GM23338 (cell line): ENCODE results near the gene NGB. TPM values are rescaled to one million over a fixed set of nuclear protein-coding genes. Genes with fewer than 3 reads are reported as not detected.

ENCODE experiments used
- ATAC-seq: fragments of 200-7000 bp; cut with Tn5 transposase; 3 replicates; pipeline ENCODE4 v1.9.1; 2020
- DNase-seq: peaks from one replicate; pipeline ENCODE4 v3.0.0-alpha.2; 2015; ENCODE audit warnings: low spot score
- H2AFZ ChIP-seq: fragments of 200-600 bp; sonication (generic); 2 replicates; pipeline ENCODE4 v1.8.0; 2016; ENCODE audit warnings: antibody characterized with exemption, mild to moderate bottlenecking, moderate library complexity
- H3F3A ChIP-seq: fragments of 200-600 bp; sonication (generic); replicated peaks from 2 replicates; pipeline ENCODE4 v1.8.0; 2017; ENCODE audit warnings: antibody characterized with exemption, mixed run types, low read depth
- H3K27ac ChIP-seq: fragments of 200-600 bp; sonication (generic); 2 replicates; pipeline ENCODE4 v1.6.1; 2016; ENCODE audit warnings: low read depth
- H3K27me3 ChIP-seq: fragments of 200-600 bp; sonication (generic); 2 replicates; pipeline ENCODE4 v1.8.0; 2016; ENCODE audit warnings: mild to moderate bottlenecking, mixed run types, moderate library complexity; ENCODE audit not compliant: insufficient read depth
- H3K36me3 ChIP-seq: fragments of 200-600 bp; sonication (generic); 2 replicates; pipeline ENCODE4 v1.8.0; 2016; ENCODE audit warnings: mild to moderate bottlenecking; ENCODE audit not compliant: insufficient read depth
- H3K4me1 ChIP-seq: fragments of 200-600 bp; sonication (generic); 2 replicates; pipeline ENCODE4 v1.8.0; 2016; ENCODE audit warnings: mild to moderate bottlenecking, moderate library complexity; ENCODE audit not compliant: insufficient read depth
- H3K4me2 ChIP-seq: fragments of 200-600 bp; sonication (generic); 2 replicates; pipeline ENCODE4 v1.7.1; 2017; ENCODE audit warnings: mixed run types
- H3K4me3 ChIP-seq: fragments of 200-600 bp; sonication (generic); 2 replicates; pipeline ENCODE4 v1.6.1; 2016; ENCODE audit warnings: mixed run types
- H3K79me2 ChIP-seq: fragments of 200-600 bp; sonication (generic); replicated peaks from 2 replicates; pipeline ENCODE4 v1.8.0; 2017; ENCODE audit warnings: mild to moderate bottlenecking; ENCODE audit not compliant: insufficient read depth
- H3K9me2 ChIP-seq: fragments of 200-600 bp; sonication (generic); 2 replicates; pipeline ENCODE4 v1.8.0; 2017; ENCODE audit not compliant: insufficient read depth
- H4K20me1 ChIP-seq: fragments of 200-600 bp; sonication (generic); replicated peaks from 2 replicates; pipeline ENCODE4 v1.8.0; 2017; ENCODE audit warnings: mild to moderate bottlenecking; ENCODE audit not compliant: insufficient read depth
- H3K27ac Mint-ChIP-seq: 2 replicates; pipeline ENCODE4 v1.8.0; 2020; ENCODE audit warnings: inconsistent platforms, mild to moderate bottlenecking, moderate library complexity, mixed read lengths
- H3K27me3 Mint-ChIP-seq: 3 replicates; pipeline ENCODE4 v1.8.0; 2022; ENCODE audit warnings: low read depth, mild to moderate bottlenecking, moderate library complexity, mixed read lengths, inconsistent platforms; ENCODE audit not compliant: insufficient read depth, poor library complexity
- H3K36me3 Mint-ChIP-seq: 3 replicates; pipeline ENCODE4 v1.8.0; 2021; ENCODE audit warnings: low read depth, mild to moderate bottlenecking, inconsistent platforms, moderate library complexity, mixed read lengths
- H3K4me1 Mint-ChIP-seq: 3 replicates; pipeline ENCODE4 v1.8.0; 2020; ENCODE audit warnings: mild to moderate bottlenecking, inconsistent platforms, mixed read lengths
- H3K4me3 Mint-ChIP-seq: 3 replicates; pipeline ENCODE4 v1.8.0; 2021; ENCODE audit warnings: moderate library complexity, mild to moderate bottlenecking, inconsistent platforms, mixed read lengths
- H3K9me3 Mint-ChIP-seq: 3 replicates; pipeline ENCODE4 v1.8.0; 2020; ENCODE audit warnings: moderate library complexity, mild to moderate bottlenecking, inconsistent platforms, mixed read lengths
- CREB1 ChIP-seq: fragments of 250-450 bp; sonication (Bioruptor Pico); IDR thresholded peaks from 2 replicates; pipeline ENCODE4 v1.5.0; 2020; ENCODE audit warnings: low read depth, mild to moderate bottlenecking, moderate library complexity
- CTCF ChIP-seq, 2 experiments: fragments of 200-600 bp in 1 of 2; sonication (generic) in 1 of 2; conservative IDR thresholded peaks; 2 replicates each; pipeline versions ENCODE4 v1.5.1 to v1.6.1; 2016 to 2017; ENCODE audit warnings: antibody characterized with exemption in 2 of 2, low read depth in 2 of 2, mild to moderate bottlenecking in 2 of 2, moderate library complexity in 1 of 2
- ETS1 ChIP-seq: IDR thresholded peaks from 2 replicates; pipeline ENCODE4 v1.6.1; 2016; ENCODE audit warnings: antibody characterized with exemption
- EZH2 ChIP-seq: fragments of 200-600 bp; sonication (generic); IDR thresholded peaks from one replicate; pipeline ENCODE4 v1.8.0; 2017; ENCODE audit warnings: antibody characterized with exemption, mild to moderate bottlenecking, low read depth; ENCODE audit not compliant: unreplicated experiment
- EZH2phosphoT487 ChIP-seq: fragments of 200-600 bp; sonication (generic); IDR thresholded peaks from one replicate; pipeline ENCODE4 v1.8.1; 2018; ENCODE audit warnings: antibody characterized with exemption; ENCODE audit not compliant: unreplicated experiment
- JUNB ChIP-seq: IDR thresholded peaks from one replicate; pipeline ENCODE4 v1.6.1; 2016; ENCODE audit warnings: antibody characterized with exemption; ENCODE audit not compliant: unreplicated experiment
- NANOG ChIP-seq: IDR thresholded peaks from 2 replicates; pipeline ENCODE4 v1.6.1; 2016; ENCODE audit warnings: antibody characterized with exemption, borderline replicate concordance
- POLR2AphosphoS5 ChIP-seq: IDR thresholded peaks from 2 replicates; pipeline ENCODE4 v1.6.1; 2016; ENCODE audit warnings: antibody characterized with exemption, low read depth
- REST ChIP-seq: IDR thresholded peaks from one replicate; pipeline ENCODE4 v1.6.1; 2018; ENCODE audit warnings: antibody characterized with exemption; ENCODE audit not compliant: unreplicated experiment
- ZNF114 ChIP-seq: fragments of 250-450 bp; sonication (Bioruptor Pico); IDR thresholded peaks from 2 replicates; pipeline ENCODE4 v1.5.0; 2020; ENCODE audit warnings: mild to moderate bottlenecking, moderate library complexity
- ZNF331 ChIP-seq: fragments of 250-450 bp; sonication (Bioruptor Pico); IDR thresholded peaks from 2 replicates; pipeline ENCODE4 v1.5.0; 2020; ENCODE audit warnings: low read depth, mild to moderate bottlenecking, moderate library complexity
- ZNF462 ChIP-seq: fragments of 250-450 bp; sonication (Bioruptor Pico); IDR thresholded peaks from 2 replicates; pipeline ENCODE4 v1.5.0; 2020; ENCODE audit warnings: mild to moderate bottlenecking, moderate library complexity
- polyA plus RNA-seq: library from polyadenylated mRNA; unstranded; fragments of >200 nt; fragmentation: Nextera tagmentation; extraction: Ambion mirVana; gene quantifications from 2 replicates; pipeline ENCODE4 v1.2.1, GENCODE V29; 2016
- total RNA-seq: library from RNA; depleted of rRNA; stranded (reverse); fragments of >200 nt; shearing (Covaris generic); gene quantifications from 2 replicates; pipeline ENCODE4 v1.2.3, GENCODE V29; 2014

Gene NGB
- total and polyA plus RNA-seq, 2 experiments from 2014 or later = 0.21 to 1.0 TPM

GRCh38 chr14:77236814-77237213, 34.2 kb downstream of the NGB start:
- TF ChIP-seq CTCF (conservative IDR thresholded peaks at IDR 0.05; ENCODE audit: low read depth in 2 of 2) = no peak
- TF ChIP-seq ETS1 = no peak
- TF ChIP-seq JUNB = no peak
- no peak for TF ChIP-seq ZNF462
- no peak for TF ChIP-seq REST
- no peak for TF ChIP-seq NANOG
- no peak for TF ChIP-seq POLR2AphosphoS5
- TF ChIP-seq EZH2 = no peak
- no peak for TF ChIP-seq ZNF114 (CRISPR knock-in tag)
- no peak for TF ChIP-seq CREB1 (CRISPR knock-in tag)
- no peak for TF ChIP-seq ZNF331 (CRISPR knock-in tag)
- no peak for TF ChIP-seq EZH2phosphoT487
- H3K27me3 ChIP-seq = no peaks in the 10 kb centered on the region

More at GRCh38 chr14:77236814-77237213, 34.2 kb downstream of the NGB start:
- no peak for DNase-seq
- no peak; the same call in 2 of the 3 replicates for ATAC-seq
- H3K4me1 ChIP-seq = no peaks in the 10 kb centered on the region
- no peaks in the 10 kb centered on the region for H3K9me2 ChIP-seq
- no peaks in the 10 kb centered on the region for H4K20me1 ChIP-seq
- H3K27ac ChIP-seq = no peak overlapping the region
- H3K4me3 ChIP-seq = no peak overlapping the region
- Mint-ChIP-seq H3K36me3 (no peaks in the 10 kb centered on the region), H3K9me3 (no peaks in the 10 kb centered on the region), H3K27ac (no peak overlapping the region), H3K27me3 (peaks cover 8% of the 10 kb centered on the region), H3K4me1 (no peaks in the 10 kb centered on the region), H3K4me3 (no peak overlapping the region)
- no peaks in the 10 kb centered on the region for H3K36me3 ChIP-seq
- H3K79me2 ChIP-seq = no peaks in the 10 kb centered on the region
- H2AFZ ChIP-seq = no peak overlapping the region
- no peaks in the 10 kb centered on the region for H3F3A ChIP-seq
- no peak overlapping the region for H3K4me2 ChIP-seq
